ENCODE results near the gene SLC7A14. TPM values are rescaled to one million over a fixed set of nuclear protein-coding genes. Genes with fewer than 3 reads are reported as not detected.

SLC7A14 gene
- total and polyA plus RNA-seq, 10 of the 15 experiments (the other 5 are each of a cell fraction or from before 2014, with no cell fraction given), result not detected

- peaks cover 2 to 20% of the 10 kb centered on the region in 2 experiments for H3K27me3 ChIP-seq (replicated peaks in 1 of 2; ENCODE audit: control insufficient read depth in 2 of 2, insufficient read depth in 2 of 2, low read length in 1 of 2)
- BruUV-seq (replicated peaks), result no TSS peak
- ATAC-seq, result peak; percentile 62
- SMC1A ChIA-PET (ENCODE audit: uncharacterized antibody, unreplicated experiment), result no interaction called here
- H3K9ac ChIP-seq (ENCODE audit: control insufficient read depth, insufficient read depth, low read length), result no peak overlapping the region
- FAIRE-seq, result no peak
- CTCF ChIA-PET, result interaction anchor here (1.2 kb wide), 2 partner anchors 14 to 227 kb away, joined by 3 read pairs; no protein-coding TSS in a partner anchor
- no peak overlapping the region for H2AFZ ChIP-seq (ENCODE audit: control insufficient read depth, low read depth, low read length)
- no peak overlapping the region for H3K4me2 ChIP-seq (ENCODE audit: control insufficient read depth, insufficient read depth)
- RAD21 ChIA-PET (ENCODE audit: unreplicated experiment), result no interaction called here
- in situ Hi-C loops (cut with MboI) (no loop called here), intact Hi-C loops (cut with micrococcal nuclease; ENCODE audit: unreplicated experiment) (no loop called here)
- no peaks in the 10 kb centered on the region for H3K36me3 ChIP-seq (ENCODE audit: control insufficient read depth in 2 of 2, insufficient read depth in 2 of 2, low read length in 1 of 2)
- TF ChIP-seq RFX5 (IDR thresholded peaks at IDR 0.05; ENCODE audit: low read depth, low read length) (no peak), EZH2 (IDR thresholded peaks at IDR 0.05; ENCODE audit: borderline replicate concordance, control insufficient read depth, low read depth, low read length) (no peak), GABPA (IDR thresholded peaks at IDR 0.05; ENCODE audit: low read depth) (no peak), CREM (IDR thresholded peaks at IDR 0.05; ENCODE audit: low read depth) (no peak), REST (IDR thresholded peaks at IDR 0.05; ENCODE audit: low read depth, low read length) (peak; percentile 90), USF1 (IDR thresholded peaks at IDR 0.05; ENCODE audit: borderline replicate concordance, extremely low read length, insufficient read depth, low read depth, low read length) (no peak), TARDBP (IDR thresholded peaks at IDR 0.05; ENCODE audit: borderline replicate concordance) (no peak)
- TF ChIP-seq, protein P1, sequence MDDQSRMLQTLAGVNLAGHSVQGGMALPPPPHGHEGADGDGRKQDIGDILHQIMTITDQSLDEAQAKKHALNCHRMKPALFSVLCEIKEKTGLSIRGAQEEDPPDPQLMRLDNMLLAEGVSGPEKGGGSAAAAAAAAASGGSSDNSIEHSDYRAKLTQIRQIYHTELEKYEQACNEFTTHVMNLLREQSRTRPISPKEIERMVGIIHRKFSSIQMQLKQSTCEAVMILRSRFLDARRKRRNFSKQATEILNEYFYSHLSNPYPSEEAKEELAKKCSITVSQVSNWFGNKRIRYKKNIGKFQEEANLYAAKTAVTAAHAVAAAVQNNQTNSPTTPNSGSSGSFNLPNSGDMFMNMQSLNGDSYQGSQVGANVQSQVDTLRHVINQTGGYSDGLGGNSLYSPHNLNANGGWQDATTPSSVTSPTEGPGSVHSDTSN (IDR thresholded peaks at IDR 0.05; ENCODE audit: insufficient replicate concordance, low read depth, low read length), result no peak
- TF ChIP-seq, protein P2, sequence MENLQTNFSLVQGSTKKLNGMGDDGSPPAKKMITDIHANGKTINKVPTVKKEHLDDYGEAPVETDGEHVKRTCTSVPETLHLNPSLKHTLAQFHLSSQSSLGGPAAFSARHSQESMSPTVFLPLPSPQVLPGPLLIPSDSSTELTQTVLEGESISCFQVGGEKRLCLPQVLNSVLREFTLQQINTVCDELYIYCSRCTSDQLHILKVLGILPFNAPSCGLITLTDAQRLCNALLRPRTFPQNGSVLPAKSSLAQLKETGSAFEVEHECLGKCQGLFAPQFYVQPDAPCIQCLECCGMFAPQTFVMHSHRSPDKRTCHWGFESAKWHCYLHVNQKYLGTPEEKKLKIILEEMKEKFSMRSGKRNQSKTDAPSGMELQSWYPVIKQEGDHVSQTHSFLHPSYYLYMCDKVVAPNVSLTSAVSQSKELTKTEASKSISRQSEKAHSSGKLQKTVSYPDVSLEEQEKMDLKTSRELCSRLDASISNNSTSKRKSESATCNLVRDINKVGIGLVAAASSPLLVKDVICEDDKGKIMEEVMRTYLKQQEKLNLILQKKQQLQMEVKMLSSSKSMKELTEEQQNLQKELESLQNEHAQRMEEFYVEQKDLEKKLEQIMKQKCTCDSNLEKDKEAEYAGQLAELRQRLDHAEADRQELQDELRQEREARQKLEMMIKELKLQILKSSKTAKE (IDR thresholded peaks at IDR 0.05; ENCODE audit: low read depth, poor library complexity, severe bottlenecking), result no peak
- no peaks in the 10 kb centered on the region for H3K4me1 ChIP-seq (ENCODE audit: control insufficient read depth, insufficient read depth, low read length)
- no peaks in the 10 kb centered on the region for H4K20me1 ChIP-seq (ENCODE audit: control insufficient read depth, insufficient read depth)
- 38% methylated on average over 20 of the region's 20 CpGs for WGBS (ENCODE audit: insufficient coverage, insufficient replicate concordance, low lambda C conversion rate, missing lambda C conversion rate)
- no peak overlapping the region for H3K4me3 ChIP-seq
- POLR2A ChIA-PET, result no interaction called here
- no peak for DNase-seq (ENCODE audit: low read depth, low spot score)
- H3K9me3 ChIP-seq (replicated peaks; ENCODE audit: control insufficient read depth, insufficient read depth, low read length), result peaks cover 4% of the 10 kb centered on the region; the same call in 2 of the 3 replicates
- no peak overlapping the region for H3K27ac ChIP-seq (ENCODE audit: control insufficient read depth, insufficient read depth)
- no peaks in the 10 kb centered on the region for H3K79me2 ChIP-seq (ENCODE audit: control insufficient read depth, insufficient read depth, low read length)
Observed at GRCh38 chr3:170584585-170585007, 1.3 kb downstream of the SLC7A14 start.
